GM12891 (cell line): ENCODE results near the gene FOXL1.

Source experiments
- PAX5 ChIP-seq: IDR thresholded peaks from 2 replicates; pipeline ENCODE4 v1.6.1; 2011; ENCODE audit warnings: low read length, moderate library complexity, mild to moderate bottlenecking; ENCODE audit not compliant: insufficient read depth, severe bottlenecking
- POLR2A ChIP-seq: IDR thresholded peaks from 2 replicates; pipeline ENCODE4 v1.6.1; 2011; ENCODE audit warnings: low read depth, low read length, control low read depth
- POLR2AphosphoS5 ChIP-seq: IDR thresholded peaks from 2 replicates; pipeline ENCODE4 v1.6.1; 2011; ENCODE audit warnings: low read depth, low read length, control low read depth
- SPI1 ChIP-seq: IDR thresholded peaks from 2 replicates; pipeline ENCODE4 v1.6.1; 2011; ENCODE audit warnings: low read depth, low read length, control low read depth
- TAF1 ChIP-seq: IDR thresholded peaks from 2 replicates; pipeline ENCODE4 v1.6.1; 2011; ENCODE audit warnings: low read depth, low read length, control low read depth

DNA sequence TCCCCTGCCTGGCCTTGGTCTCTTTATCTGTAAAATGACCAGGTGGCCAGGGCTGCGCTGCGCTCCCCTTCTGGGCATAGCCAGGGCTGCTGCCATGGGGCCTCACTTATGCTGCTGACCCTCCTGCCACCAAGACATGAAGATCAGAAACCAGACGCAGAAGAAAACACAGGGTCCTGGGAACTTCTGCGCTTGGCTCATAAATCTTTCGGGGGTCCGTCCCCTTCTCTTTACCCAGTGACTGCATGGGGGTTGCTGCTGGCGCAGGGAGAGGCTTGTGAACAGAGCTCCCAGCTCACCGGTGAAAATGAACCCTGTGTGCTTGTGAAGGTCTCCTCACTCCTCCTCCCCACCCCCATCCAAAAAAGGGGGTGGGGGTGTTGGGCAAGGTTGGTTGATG is 5.7 kb upstream of the FOXL1 start:
- TF ChIP-seq POLR2AphosphoS5 (no peak), POLR2A (no peak), SPI1 (no peak), TAF1 (no peak), PAX5 (no peak)
